ENCODE results near the gene PSMG3. TPM values are rescaled to one million over a fixed set of nuclear protein-coding genes. Genes with fewer than 3 reads are reported as not detected.

The PSMG3 gene
- total and polyA plus RNA-seq, 2 of the 8 experiments (the other 6 are each of a cell fraction or from before 2014, with no cell fraction given), result 30.2 to 62.0 TPM

- FAIRE-seq (no peak), DNase-seq (ENCODE audit: low read depth in 1 of 2, low spot score in 2 of 2) (no peak)
- no peaks in the 10 kb centered on the region for H3K23me2 ChIP-seq (ENCODE audit: low read depth, low read length)
- H3K4ac ChIP-seq (replicated peaks; ENCODE audit: insufficient read length, low read depth, low read length), result no peak overlapping the region
- no peak overlapping the region for H3K9ac ChIP-seq (replicated peaks in 1 of 4; ENCODE audit: extremely low read depth in 1 of 4, low read depth in 3 of 4, low read length in 3 of 4)
- no peak overlapping the region for H2BK20ac ChIP-seq (ENCODE audit: low read length)
- POLR2A ChIA-PET (ENCODE audit: partially characterized antibody), result interaction anchor here (2.8 kb wide), 1 partner anchor 8 kb away, joined by 8 read pairs; no protein-coding TSS in a partner anchor
- no peak overlapping the region for H2AFZ ChIP-seq (ENCODE audit: low read length)
- H3K27me3 ChIP-seq (replicated peaks in 1 of 4; ENCODE audit: control insufficient read depth in 3 of 4, extremely low read depth in 1 of 4, insufficient read depth in 3 of 4, low read length in 3 of 4), result 0 out of 7 replicates have a peak, but pooled peaks cover 0 to 2% (median 0%) of the 10 kb centered on the region in 4 experiments
- no peak overlapping the region for H2BK12ac ChIP-seq (ENCODE audit: low read depth, low read length)
- no peak overlapping the region for H3K56ac ChIP-seq (replicated peaks; ENCODE audit: insufficient read length, low read depth, low read length)
- no peaks in the 10 kb centered on the region for H3K36me3 ChIP-seq (ENCODE audit: control insufficient read depth in 2 of 4, insufficient read depth in 4 of 4, low read length in 3 of 4)
- no peak overlapping the region for H3K14ac ChIP-seq (ENCODE audit: insufficient read length)
- H2BK15ac ChIP-seq (ENCODE audit: low read length), result no peak overlapping the region
- no peak overlapping the region for H3K18ac ChIP-seq (ENCODE audit: extremely low read depth, low read length)
- H2BK120ac ChIP-seq (replicated peaks; ENCODE audit: low read depth, low read length), result no peak overlapping the region
- CTCF ChIA-PET (ENCODE audit: partially characterized antibody), result interaction anchor here (0.9 to 1.6 kb wide), 5 partner anchors 16 to 299 kb away, joined by 3 to 7 read pairs (median 4); no protein-coding TSS in a partner anchor
- no peaks in the 10 kb centered on the region for H3K79me2 ChIP-seq (ENCODE audit: control insufficient read depth in 1 of 2, insufficient read depth in 2 of 2, low read length in 2 of 2)
- no peaks in the 10 kb centered on the region for H4K20me1 ChIP-seq (replicated peaks in 1 of 2; ENCODE audit: control insufficient read depth in 1 of 2, insufficient read depth in 2 of 2, low read length in 2 of 2)
- no peaks in the 10 kb centered on the region; the same call in 1 of the 2 replicates for H3K79me1 ChIP-seq (ENCODE audit: low read depth, low read length)
- no peak for TF ChIP-seq RNF2 (IDR thresholded peaks at IDR 0.05; ENCODE audit: borderline replicate concordance, low read depth, low read length, missing control alignments, poor library complexity, severe bottlenecking)
- TF ChIP-seq NANOG (IDR thresholded peaks at IDR 0.05; ENCODE audit: insufficient read depth, low read depth, low read length, poor library complexity, severe bottlenecking), result no peak
- no peak for TF ChIP-seq HDAC6 (IDR thresholded peaks at IDR 0.05; ENCODE audit: low read depth, low read length)
- WGBS, 2 experiments (ENCODE audit: extremely low coverage in 1 of 2, insufficient coverage in 1 of 2, insufficient read length in 1 of 2, insufficient replicate concordance in 2 of 2, low coverage in 1 of 2, low lambda C conversion rate in 2 of 2, missing lambda C conversion rate in 1 of 2), result 94% methylated on average over 18 of the region's 18 CpGs; no CpG with 5 or more reads in 1 of the 2 experiments
- peaks cover 0 to 9% (median 7%) of the 10 kb centered on the region in 4 experiments; a peak in 5 of 7 replicates for H3K4me1 ChIP-seq (replicated peaks in 1 of 4; ENCODE audit: control insufficient read depth in 3 of 4, insufficient read depth in 4 of 4, low read length in 3 of 4)
- H3K27ac ChIP-seq (ENCODE audit: low read depth, low read length), result no peak overlapping the region
- no peak overlapping the region for H2AK5ac ChIP-seq (ENCODE audit: low read depth, low read length)
- no peak overlapping the region for H3K23ac ChIP-seq (ENCODE audit: insufficient read length)
- peaks cover 4 to 5% of the 10 kb centered on the region in 2 experiments; a peak in 2 of 4 replicates for H3K9me3 ChIP-seq (ENCODE audit: insufficient read depth in 2 of 2, low read depth in 1 of 2, low read length in 1 of 2)
- H3K4me2 ChIP-seq (ENCODE audit: insufficient read depth in 1 of 2, low read depth in 2 of 2, low read length in 2 of 2), result no peak overlapping the region
- no peak overlapping the region for H3K4me3 ChIP-seq (ENCODE audit: extremely low read depth in 1 of 4, insufficient read depth in 2 of 4, low read depth in 3 of 4, low read length in 4 of 4)
- no peak overlapping the region for H2BK5ac ChIP-seq (ENCODE audit: low read depth, low read length)
- no peak overlapping the region for H4K91ac ChIP-seq (replicated peaks; ENCODE audit: insufficient read length, low read length)
- no peak overlapping the region for H4K5ac ChIP-seq (ENCODE audit: insufficient read length, low read depth, low read length)
- H4K8ac ChIP-seq (ENCODE audit: extremely low read depth, insufficient read depth, low read length), result no peak overlapping the region
These were observed 14.9 kb upstream of the PSMG3 start for GRCh38 chr7:1584700-1585099.
